H9 (cell line): Measurements from ENCODE around the gene KCNJ11. TPM values are rescaled to one million over a fixed set of nuclear protein-coding genes. Genes with fewer than 3 reads are reported as not detected.

ENCODE experiments used
- DNase-seq: peaks from one replicate; pipeline ENCODE4 v3.0.0-alpha.2; 2017
- H2AFZ ChIP-seq: one replicate; pipeline ENCODE4 v1.6.1; 2013; ENCODE audit warnings: mild to moderate bottlenecking, low read length, control low read depth, moderate library complexity
- H2AK5ac ChIP-seq: 2 replicates; pipeline ENCODE4 v1.6.1; 2013; ENCODE audit warnings: low read length, control low read depth, mixed read lengths; ENCODE audit not compliant: insufficient read length
- H2BK120ac ChIP-seq: one replicate; pipeline ENCODE4 v1.6.1; 2013; ENCODE audit warnings: low read depth, mild to moderate bottlenecking, low read length, control low read depth, inconsistent platforms; ENCODE audit not compliant: poor library complexity, severe bottlenecking
- H2BK12ac ChIP-seq: 2 replicates; pipeline ENCODE4 v1.6.1; 2013; ENCODE audit warnings: low read length, control low read depth, mixed read lengths, low read depth; ENCODE audit not compliant: insufficient read length
- H2BK15ac ChIP-seq: 2 replicates; pipeline ENCODE4 v1.6.1; 2013; ENCODE audit warnings: low read depth, low read length, control low read depth
- H2BK20ac ChIP-seq: one replicate; pipeline ENCODE4 v1.6.1; 2013; ENCODE audit warnings: low read depth, mild to moderate bottlenecking, low read length, control low read depth, inconsistent platforms; ENCODE audit not compliant: poor library complexity, severe bottlenecking
- H2BK5ac ChIP-seq: 2 replicates; pipeline ENCODE4 v1.6.1; 2013; ENCODE audit warnings: low read length, control low read depth, mixed read lengths; ENCODE audit not compliant: insufficient read length
- H3K14ac ChIP-seq: 2 replicates; pipeline ENCODE4 v1.6.1; 2013; ENCODE audit warnings: low read length, control low read depth; ENCODE audit not compliant: insufficient read depth
- H3K18ac ChIP-seq: 2 replicates; pipeline ENCODE4 v1.6.1; 2013; ENCODE audit warnings: low read depth, mild to moderate bottlenecking, mixed read lengths, low read length, control low read depth; ENCODE audit not compliant: insufficient read length
- H3K23ac ChIP-seq: 2 replicates; pipeline ENCODE4 v1.6.1; 2013; ENCODE audit warnings: low read length, control low read depth, mixed read lengths, low read depth; ENCODE audit not compliant: insufficient read length
- H3K23me2 ChIP-seq: 2 replicates; pipeline ENCODE4 v1.6.1; 2013; ENCODE audit warnings: low read depth, mild to moderate bottlenecking, mixed read lengths, low read length, control low read depth; ENCODE audit not compliant: insufficient read length, poor library complexity, severe bottlenecking
- H3K27ac ChIP-seq: 2 replicates; pipeline ENCODE4 v1.5.1; 2013; ENCODE audit warnings: low read length, control low read depth, mixed read lengths, low read depth; ENCODE audit not compliant: insufficient read length
- H3K27me3 ChIP-seq: 2 replicates; pipeline ENCODE4 v1.6.1; 2013; ENCODE audit warnings: low read length, control low read depth, inconsistent platforms; ENCODE audit not compliant: insufficient read depth
- H3K4ac ChIP-seq: 2 replicates; pipeline ENCODE4 v1.6.1; 2013; ENCODE audit warnings: low read depth, mild to moderate bottlenecking, control low read depth, inconsistent platforms, low read length, moderate library complexity
- H3K4me1 ChIP-seq: 2 replicates; pipeline ENCODE4 v1.6.1; 2013; ENCODE audit warnings: low read length, control low read depth, inconsistent platforms; ENCODE audit not compliant: insufficient read depth
- H3K4me2 ChIP-seq: 2 replicates; pipeline ENCODE4 v1.6.1; 2013; ENCODE audit warnings: low read length, control low read depth, mixed read lengths; ENCODE audit not compliant: insufficient read length, insufficient read depth
- H3K56ac ChIP-seq: 2 replicates; pipeline ENCODE4 v1.6.1; 2013; ENCODE audit warnings: low read depth, mild to moderate bottlenecking, mixed read lengths, low read length, control low read depth; ENCODE audit not compliant: insufficient read length
- H3K79me1 ChIP-seq: 2 replicates; pipeline ENCODE4 v1.6.1; 2013; ENCODE audit warnings: low read depth, mild to moderate bottlenecking, moderate library complexity, low read length, control low read depth, inconsistent platforms; ENCODE audit not compliant: insufficient read depth, poor library complexity, severe bottlenecking
- H3K79me2 ChIP-seq: 2 replicates; pipeline ENCODE4 v1.6.1; 2013; ENCODE audit warnings: low read length, control low read depth, inconsistent platforms; ENCODE audit not compliant: insufficient read depth
- H3K9ac ChIP-seq: 2 replicates; pipeline ENCODE4 v1.6.1; 2013; ENCODE audit warnings: low read length, control low read depth, mixed read lengths; ENCODE audit not compliant: insufficient read length; ENCODE audit errors: extremely low read depth
- H3K9me3 ChIP-seq: one replicate; pipeline ENCODE4 v1.6.1; 2013; ENCODE audit warnings: low read depth, low read length, inconsistent platforms; ENCODE audit not compliant: control insufficient read depth
- H3T11ph ChIP-seq: one replicate; pipeline ENCODE4 v1.6.1; 2013; ENCODE audit warnings: mild to moderate bottlenecking, low read length, control low read depth, inconsistent platforms
- H4K20me1 ChIP-seq: one replicate; pipeline ENCODE4 v1.6.1; 2013; ENCODE audit not compliant: control insufficient read depth, insufficient read length, insufficient read depth
- H4K5ac ChIP-seq: 2 replicates; pipeline ENCODE4 v1.6.1; 2013; ENCODE audit warnings: low read depth, mild to moderate bottlenecking, mixed read lengths, low read length, control low read depth; ENCODE audit not compliant: insufficient read length
- H4K8ac ChIP-seq: replicated peaks from 2 replicates; pipeline ENCODE4 v1.6.1; 2013; ENCODE audit warnings: low read length, control low read depth, mixed read lengths, low read depth; ENCODE audit not compliant: insufficient read length
- H4K91ac ChIP-seq: 2 replicates; pipeline ENCODE4 v1.6.1; 2013; ENCODE audit warnings: low read depth, mild to moderate bottlenecking, moderate library complexity, mixed read lengths, low read length, control low read depth; ENCODE audit not compliant: insufficient read length
- H3K27ac Mint-ChIP-seq, 3 experiments: 2 replicates in 2 of 3; 3 replicates in 1 of 3; pipeline ENCODE4 v1.8.0; 2020 to 2021; ENCODE audit warnings: mixed read lengths in 3 of 3, mild to moderate bottlenecking in 1 of 3, moderate library complexity in 1 of 3
- H3K27me3 Mint-ChIP-seq: 2 replicates; pipeline ENCODE4 v1.8.0; 2021; ENCODE audit warnings: low read depth, mild to moderate bottlenecking, moderate library complexity, mixed read lengths
- H3K36me3 Mint-ChIP-seq, 3 experiments: 2 replicates in 2 of 3; 3 replicates in 1 of 3; pipeline ENCODE4 v1.8.0; 2020 to 2021; ENCODE audit warnings: low read depth in 3 of 3, mixed read lengths in 3 of 3; ENCODE audit not compliant: insufficient read depth in 1 of 3
- H3K4me1 Mint-ChIP-seq, 2 experiments: 2 replicates each; pipeline ENCODE4 v1.8.0; 2020; ENCODE audit warnings: mixed read lengths in 2 of 2
- H3K4me3 Mint-ChIP-seq, 2 experiments: 2 replicates in 1 of 2; 3 replicates in 1 of 2; pipeline ENCODE4 v1.8.0; 2020 to 2021; ENCODE audit warnings: mild to moderate bottlenecking in 2 of 2, mixed read lengths in 2 of 2, moderate library complexity in 1 of 2
- H3K9me3 Mint-ChIP-seq, 2 experiments: 2 replicates in 1 of 2; 3 replicates in 1 of 2; pipeline ENCODE4 v1.8.0; 2020; ENCODE audit warnings: mild to moderate bottlenecking in 2 of 2, mixed read lengths in 2 of 2, moderate library complexity in 1 of 2
- WGBS: extraction: QIAGEN DNeasy Blood & Tissue Kit; methylation state at CpG from one replicate; pipeline ENCODE4 v1.1.7; 2013; ENCODE audit warnings: missing lambda C conversion rate, low lambda C conversion rate, mixed read lengths; ENCODE audit not compliant: insufficient read length; ENCODE audit errors: extremely low coverage; 5-methylcytosine and 5-hydroxymethylcytosine counted together
- total RNA-seq: library from RNA; stranded (reverse); gene quantifications from 2 replicates; pipeline ENCODE4 v1.2.1, GENCODE V29; 2021
- TF ChIP-seq, protein P1 (sequence below): fragments of 200-600 bp; sonication (generic); conservative IDR thresholded peaks from 3 replicates; pipeline ENCODE4 v1.8.0; 2021; ENCODE audit warnings: antibody characterized with exemption, mild to moderate bottlenecking

The KCNJ11 gene
- total RNA-seq, 1 experiment from 2014 or later = 2.3 TPM

DNA sequence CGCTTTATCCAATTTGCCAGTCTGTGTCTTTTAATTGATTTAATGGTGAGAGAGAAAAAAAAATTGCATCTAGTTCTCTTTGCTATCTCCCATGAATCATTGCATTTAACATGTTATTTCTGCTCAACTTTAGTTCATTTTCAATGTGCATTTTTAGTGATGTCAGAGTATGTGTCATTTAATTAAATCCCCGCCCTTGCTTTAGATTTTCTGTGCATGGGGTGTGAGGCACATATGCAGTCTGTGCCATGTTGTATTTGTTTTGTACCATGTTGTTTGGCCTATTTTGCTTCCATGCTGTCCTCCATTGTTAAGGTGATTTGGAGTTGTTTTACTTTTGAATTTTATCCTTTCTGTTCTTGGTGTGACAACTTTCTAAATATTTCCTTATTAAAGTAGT is 45.2 kb downstream of the KCNJ11 start:
- no peak overlapping the region for H2AFZ ChIP-seq
- H3K27ac ChIP-seq = no peak overlapping the region
- Mint-ChIP-seq H3K27ac (no peak overlapping the region), H3K27me3 (peaks cover 18% of the 10 kb centered on the region), H3K4me1 (peaks cover 6 to 10% of the 10 kb centered on the region in 2 experiments), H3K9me3 (no peaks in the 10 kb centered on the region), H3K36me3 (no peaks in the 10 kb centered on the region), H3K4me3 (no peak overlapping the region)
- WGBS = no CpG with 5 or more reads among the region's 2 CpGs
- no peaks in the 10 kb centered on the region for H3K9me3 ChIP-seq
- H2BK5ac ChIP-seq = no peak overlapping the region
- no peak overlapping the region for H3K9ac ChIP-seq
- no peak overlapping the region for H3K14ac ChIP-seq
- no peak overlapping the region for H3K56ac ChIP-seq
- no peak overlapping the region for H3K23ac ChIP-seq
- H3T11ph ChIP-seq = no peak overlapping the region
- no peak overlapping the region for H2BK12ac ChIP-seq
- no peaks in the 10 kb centered on the region for H3K23me2 ChIP-seq
- H4K91ac ChIP-seq = no peak overlapping the region
- TF ChIP-seq, protein P1, sequence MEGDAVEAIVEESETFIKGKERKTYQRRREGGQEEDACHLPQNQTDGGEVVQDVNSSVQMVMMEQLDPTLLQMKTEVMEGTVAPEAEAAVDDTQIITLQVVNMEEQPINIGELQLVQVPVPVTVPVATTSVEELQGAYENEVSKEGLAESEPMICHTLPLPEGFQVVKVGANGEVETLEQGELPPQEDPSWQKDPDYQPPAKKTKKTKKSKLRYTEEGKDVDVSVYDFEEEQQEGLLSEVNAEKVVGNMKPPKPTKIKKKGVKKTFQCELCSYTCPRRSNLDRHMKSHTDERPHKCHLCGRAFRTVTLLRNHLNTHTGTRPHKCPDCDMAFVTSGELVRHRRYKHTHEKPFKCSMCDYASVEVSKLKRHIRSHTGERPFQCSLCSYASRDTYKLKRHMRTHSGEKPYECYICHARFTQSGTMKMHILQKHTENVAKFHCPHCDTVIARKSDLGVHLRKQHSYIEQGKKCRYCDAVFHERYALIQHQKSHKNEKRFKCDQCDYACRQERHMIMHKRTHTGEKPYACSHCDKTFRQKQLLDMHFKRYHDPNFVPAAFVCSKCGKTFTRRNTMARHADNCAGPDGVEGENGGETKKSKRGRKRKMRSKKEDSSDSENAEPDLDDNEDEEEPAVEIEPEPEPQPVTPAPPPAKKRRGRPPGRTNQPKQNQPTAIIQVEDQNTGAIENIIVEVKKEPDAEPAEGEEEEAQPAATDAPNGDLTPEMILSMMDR = no peak
- no peaks in the 10 kb centered on the region for H3K79me1 ChIP-seq
- H3K4me2 ChIP-seq = no peak overlapping the region
- no peaks in the 10 kb centered on the region for H3K79me2 ChIP-seq
- no peaks in the 10 kb centered on the region for H3K4me1 ChIP-seq
- H4K5ac ChIP-seq = no peak overlapping the region
- H4K8ac ChIP-seq = no peak overlapping the region
- no peak overlapping the region for H2BK120ac ChIP-seq
- no peak overlapping the region for H3K4ac ChIP-seq
- no peak overlapping the region for H2BK20ac ChIP-seq
- no peak for DNase-seq
- H2AK5ac ChIP-seq = no peak overlapping the region
- H4K20me1 ChIP-seq = no peaks in the 10 kb centered on the region
- H2BK15ac ChIP-seq = no peak overlapping the region
- no peak overlapping the region for H3K18ac ChIP-seq
- H3K27me3 ChIP-seq = no peaks in the 10 kb centered on the region

Other genes starting within 250 kb of the KCNJ11 start
- 75.8 and 82.6 TPM in 2 replicates for gene PIK3C2A, start 180.7 kb downstream of the KCNJ11 start, total RNA-seq
- 29.1 and 33.0 TPM in 2 replicates for gene NUCB2, start 111.9 kb downstream of the KCNJ11 start, total RNA-seq
- gene NCR3LG1, start 36.9 kb downstream of the KCNJ11 start, total RNA-seq = 0.94 and 1.4 TPM in 2 replicates
- 2.4 and 3.2 TPM in 2 replicates for gene ABCC8, start 88.2 kb upstream of the KCNJ11 start, total RNA-seq
- gene USH1C, start 155.8 kb upstream of the KCNJ11 start, total RNA-seq = 1.0 and 1.5 TPM in 2 replicates
- 0.35 and 0.86 TPM in 2 replicates for gene OTOG, start 158.6 kb upstream of the KCNJ11 start, total RNA-seq